HG02759 (cell line): ENCODE measurements around the gene RAB40C.

Experiments
- ATAC-seq: cut with Tn5 transposase; IDR thresholded peaks from one replicate; pipeline ENCODE4 v1.9.1; 2021; ENCODE audit warnings: mild to moderate bottlenecking, moderate library complexity; ENCODE audit not compliant: unreplicated experiment

Gene RAB40C

GRCh38 chr16:589658-590187, at the start of gene RAB40C:
Gene RAB40C, plus strand, starts transcription at chr16:590066. Its CDS starts 226 bp downstream, at chr16:590292.
- ATAC-seq, result peak; percentile 74

DNA sequence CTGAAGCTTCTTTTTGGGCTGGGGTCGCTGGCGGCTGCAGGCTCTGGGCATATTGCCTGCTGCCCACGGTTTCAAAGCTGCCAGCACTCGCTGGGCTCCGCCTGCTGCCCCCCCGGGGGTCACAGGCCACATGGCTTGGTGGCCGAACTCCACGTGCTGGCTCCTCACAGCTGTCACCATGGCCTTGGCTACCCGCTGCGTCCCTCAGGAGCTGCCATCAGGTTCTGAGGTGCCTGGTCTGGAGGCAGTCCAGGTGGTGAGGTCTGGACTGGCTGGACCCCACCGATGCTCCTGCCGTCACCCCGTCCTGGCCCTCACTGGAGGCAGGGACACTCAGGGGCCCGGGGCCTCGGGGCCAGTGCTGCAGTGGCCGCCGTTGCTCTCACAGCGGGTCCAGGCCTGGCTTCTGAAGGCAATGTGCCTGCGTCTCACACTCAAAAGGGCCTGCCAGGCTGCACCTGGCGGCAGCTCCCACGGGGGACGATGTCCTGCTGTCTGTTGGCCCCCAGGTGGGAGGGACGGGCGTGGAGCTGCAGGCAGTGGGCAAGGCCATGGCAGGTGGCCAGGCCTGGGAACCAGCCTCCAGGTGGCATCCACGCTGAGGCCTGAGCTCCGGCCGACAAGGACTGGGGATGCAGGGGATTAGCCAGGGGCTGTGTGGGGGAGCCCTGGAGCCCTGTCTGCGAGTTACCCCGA, 49.1 kb upstream of the RAB40C start:
- no peak for ATAC-seq

GRCh38 chr16:543301-544164, 46.3 kb upstream of the RAB40C start:
- ATAC-seq, result no peak

DNA sequence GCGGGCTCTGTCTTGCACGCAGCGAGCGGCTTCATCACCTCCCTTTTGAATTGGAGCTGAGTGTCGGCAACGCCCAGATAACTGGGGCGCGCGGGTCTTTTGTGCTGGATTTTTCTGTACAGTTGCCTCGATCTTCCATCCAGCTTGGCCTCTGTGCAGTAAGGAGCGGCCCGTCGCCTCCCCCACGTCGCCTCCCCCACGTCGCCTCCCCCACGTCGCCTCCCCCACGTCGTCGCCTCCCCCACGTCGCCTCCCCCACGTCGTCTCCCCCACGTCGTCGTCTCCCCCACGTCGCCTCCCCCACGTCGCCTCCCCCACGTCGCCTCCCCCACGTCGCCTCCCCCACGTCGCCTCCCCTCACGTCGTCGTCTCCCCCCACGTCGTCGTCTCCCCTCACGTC, 45.3 kb upstream of the RAB40C start:
- no peak for ATAC-seq

DNA sequence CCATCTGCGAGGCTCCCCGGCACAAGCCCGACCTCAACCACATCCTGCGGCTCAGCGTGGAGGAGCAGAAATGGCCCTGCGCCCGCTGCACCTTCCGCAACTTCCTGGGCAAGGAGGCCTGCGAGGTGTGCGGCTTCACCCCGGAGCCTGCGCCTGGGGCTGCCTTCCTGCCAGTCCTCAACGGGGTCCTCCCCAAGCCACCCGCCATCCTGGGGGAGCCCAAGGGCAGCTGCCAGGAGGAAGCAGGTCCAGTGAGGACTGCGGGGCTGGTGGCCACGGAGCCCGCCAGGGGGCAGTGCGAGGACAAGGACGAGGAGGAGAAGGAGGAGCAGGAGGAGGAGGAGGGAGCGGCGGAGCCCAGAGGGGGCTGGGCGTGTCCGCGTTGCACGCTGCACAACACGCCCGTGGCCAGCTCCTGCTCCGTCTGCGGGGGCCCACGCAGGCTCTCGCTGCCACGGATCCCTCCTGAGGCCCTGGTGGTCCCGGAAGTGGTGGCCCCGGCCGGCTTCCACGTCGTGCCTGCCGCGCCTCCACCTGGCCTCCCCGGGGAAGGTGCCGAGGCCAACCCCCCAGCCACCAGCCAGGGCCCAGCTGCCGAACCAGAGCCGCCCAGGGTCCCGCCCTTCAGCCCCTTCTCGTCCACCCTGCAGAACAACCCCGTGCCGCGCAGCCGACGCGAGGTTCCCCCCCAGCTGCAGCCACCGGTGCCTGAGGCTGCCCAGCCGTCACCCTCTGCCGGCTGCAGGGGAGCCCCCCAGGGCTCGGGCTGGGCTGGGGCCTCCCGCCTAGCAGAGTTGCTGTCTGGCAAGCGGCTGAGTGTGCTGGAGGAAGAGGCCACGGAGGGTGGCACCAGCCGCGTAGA, 42.7 kb upstream of the RAB40C start:
- no peak for ATAC-seq

DNA sequence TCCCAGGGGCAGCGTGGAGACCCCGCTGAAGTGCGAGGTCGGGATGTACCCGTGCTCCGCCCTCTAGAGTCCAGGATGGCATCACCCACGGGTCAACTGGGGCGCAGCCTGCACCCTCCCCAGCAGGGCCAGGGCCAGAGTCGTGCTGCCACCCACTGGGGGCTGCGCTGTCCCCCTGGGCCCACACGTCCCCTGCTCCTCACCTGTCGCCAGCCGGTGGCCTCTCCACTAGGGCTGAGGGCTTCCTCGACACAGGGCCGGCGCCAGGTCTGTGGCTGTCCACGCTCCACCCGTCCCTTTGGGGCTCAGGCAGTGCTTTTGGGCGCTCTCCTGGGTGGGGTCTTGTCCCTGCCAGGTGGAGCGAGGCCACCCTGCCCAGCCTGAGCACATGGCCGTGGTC, 41.3 kb upstream of the RAB40C start:
- ATAC-seq, result no peak

- ATAC-seq, result no peak
Observed at GRCh38 chr16:549544-550263, 40.2 kb upstream of the RAB40C start.

DNA sequence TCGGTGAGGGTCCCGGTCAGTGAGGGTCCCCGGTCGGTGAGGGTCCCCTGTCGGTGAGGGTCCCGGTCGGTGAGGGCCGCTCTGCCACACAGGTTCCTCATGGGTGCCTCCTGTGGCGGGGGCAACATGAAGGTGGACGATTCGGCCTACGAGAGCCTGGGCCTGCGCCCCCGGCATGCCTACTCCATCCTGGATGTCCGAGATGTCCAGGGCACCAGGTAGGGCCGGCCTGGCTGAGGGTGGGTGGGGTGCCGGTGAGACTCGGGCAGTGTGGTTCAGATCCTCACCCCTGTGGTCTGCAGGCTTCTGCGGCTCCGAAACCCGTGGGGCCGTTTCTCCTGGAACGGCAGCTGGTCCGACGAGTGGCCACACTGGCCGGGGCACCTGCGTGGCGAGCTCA, 38.7 kb upstream of the RAB40C start:
- no peak for ATAC-seq

GRCh38 chr16:552171-552570, 37.7 kb upstream of the RAB40C start:
- ATAC-seq, result no peak

DNA sequence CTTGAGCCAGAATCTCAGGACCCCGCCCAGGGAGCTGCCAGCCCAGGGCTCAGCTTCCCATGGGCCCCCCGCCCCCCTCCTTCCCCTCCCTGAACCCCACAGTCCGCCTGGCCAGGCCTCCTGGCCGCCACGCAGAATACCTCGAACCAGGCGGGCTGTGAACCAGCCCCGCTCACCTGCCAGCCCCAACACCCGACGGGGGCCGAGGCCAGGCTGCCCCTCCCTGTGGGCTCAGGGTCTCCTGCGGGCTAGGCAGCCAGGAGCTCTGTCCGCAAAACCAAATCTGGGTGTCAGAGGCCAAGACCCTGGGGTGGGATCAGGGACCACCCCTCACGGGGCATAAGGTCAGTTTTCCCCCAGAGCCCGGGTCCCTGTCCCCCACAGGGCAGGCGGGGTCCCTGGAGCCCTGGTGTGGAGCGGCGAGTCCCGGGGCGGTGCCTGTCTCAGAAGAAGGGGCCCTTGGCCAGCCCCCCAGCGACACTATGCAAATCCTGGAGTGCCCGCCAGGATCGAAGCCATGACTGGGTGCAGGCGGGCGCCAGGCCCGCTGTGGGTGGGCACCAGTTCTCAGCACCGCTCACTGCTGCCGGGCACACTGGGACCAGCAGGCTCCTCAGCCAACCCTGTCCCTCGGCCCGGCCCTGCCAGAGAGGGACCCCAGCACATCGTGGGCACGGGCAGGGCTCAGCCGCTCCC, 36.1 kb upstream of the RAB40C start:
- no peak for ATAC-seq

GRCh38 chr16:554297-554621, 35.6 kb upstream of the RAB40C start:
- ATAC-seq, result no peak

GRCh38 chr16:554640-555365, 35.1 kb upstream of the RAB40C start:
- ATAC-seq, result no peak

DNA sequence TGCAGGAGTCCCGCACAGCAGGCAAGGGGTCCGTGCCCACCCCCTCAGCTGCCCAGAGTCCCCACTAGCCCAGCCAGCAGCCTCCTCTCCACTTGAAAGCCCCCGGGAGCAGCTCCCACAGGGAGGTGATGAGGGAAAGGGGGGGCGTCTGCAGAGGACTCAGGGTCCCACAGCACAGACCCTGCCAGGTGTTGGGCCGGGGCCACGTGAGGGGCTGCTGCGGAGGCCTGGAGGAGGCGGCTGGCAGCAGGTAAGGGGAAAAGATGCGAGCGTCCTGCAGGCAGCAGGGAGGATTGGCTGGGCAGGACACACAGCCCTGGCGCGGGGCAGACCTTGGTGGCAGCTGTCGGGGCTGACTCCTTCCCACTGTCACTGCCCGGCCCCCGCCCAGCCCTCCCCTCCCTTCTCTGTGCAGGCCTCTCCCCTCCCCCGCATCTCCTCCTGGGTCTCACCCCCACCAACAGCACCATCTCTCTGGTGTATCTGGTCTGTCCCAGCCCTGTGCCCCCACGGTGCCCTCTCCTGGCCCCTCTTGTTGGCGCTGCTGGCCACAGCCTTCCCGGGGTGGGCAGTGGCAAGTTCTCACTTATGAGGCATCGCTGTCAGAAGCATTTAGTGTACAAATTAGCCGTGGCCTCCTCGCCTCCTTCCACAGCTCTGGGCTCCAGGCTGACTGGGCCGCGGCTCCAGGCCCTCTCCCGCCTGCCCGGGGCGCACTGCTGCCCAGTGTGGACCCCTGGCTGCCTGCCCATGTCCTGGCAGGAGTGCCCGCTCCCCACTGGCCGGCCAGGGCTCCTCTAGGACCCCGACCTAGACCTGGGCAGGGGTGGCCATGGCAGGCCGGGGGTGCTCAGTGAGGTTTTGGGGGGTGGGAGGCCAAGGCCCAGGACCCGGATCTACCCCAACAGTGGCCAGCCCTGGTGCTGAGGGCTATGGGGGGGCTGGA, 34.1 kb upstream of the RAB40C start:
- no peak for ATAC-seq

GRCh38 chr16:556474-557173, 33.2 kb upstream of the RAB40C start:
- no peak for ATAC-seq

DNA sequence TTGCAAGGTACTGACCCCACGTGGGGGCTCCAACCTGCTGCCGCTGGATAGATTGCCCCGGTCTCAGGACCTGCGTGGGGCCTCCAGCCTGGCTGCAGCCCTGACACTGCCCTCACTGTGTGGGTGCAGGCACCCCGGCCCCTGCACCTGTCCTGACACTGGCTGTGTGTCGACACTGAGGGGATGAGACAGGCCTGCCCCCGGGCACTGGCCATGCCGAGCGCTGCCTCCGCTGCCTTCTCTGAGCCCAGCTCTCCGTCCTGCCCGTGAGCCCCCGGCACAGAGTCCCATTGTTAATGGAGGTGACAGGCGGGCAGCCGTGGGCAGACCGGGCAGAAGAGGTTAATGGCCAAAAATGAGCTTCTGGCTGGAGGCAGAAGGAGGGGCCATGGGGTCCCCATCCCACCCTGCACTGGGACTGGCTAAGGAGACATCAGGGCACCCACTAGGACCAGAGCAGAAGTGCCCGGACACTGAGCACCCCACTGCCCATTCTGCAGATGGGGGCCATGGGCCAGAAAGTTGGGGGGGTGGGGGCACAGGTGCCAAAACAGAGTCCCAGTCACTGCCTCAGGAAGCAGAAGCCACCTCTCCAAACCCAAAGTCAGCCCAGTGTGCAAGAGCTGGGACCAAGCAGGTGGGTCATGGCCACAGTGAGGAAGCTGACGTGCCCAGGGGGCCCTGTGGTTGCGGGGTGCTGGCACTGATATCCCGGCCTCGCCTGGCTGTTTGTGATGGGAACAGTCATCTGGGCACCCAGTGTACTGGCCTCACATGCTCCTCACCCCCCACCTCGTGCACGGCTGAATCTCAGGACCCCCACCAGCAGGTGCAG, 32.2 kb upstream of the RAB40C start:
- ATAC-seq, result no peak

- no peak for ATAC-seq
Observed at GRCh38 chr16:558298-559020, 31.4 kb upstream of the RAB40C start.
